ENCODE measurements around the gene MTM1. TPM values are rescaled to one million over a fixed set of nuclear protein-coding genes. Genes with fewer than 3 reads are reported as not detected.

MTM1 gene
- total RNA-seq, 2 experiments from 2014 or later = 36.5 to 50.6 TPM

DNA sequence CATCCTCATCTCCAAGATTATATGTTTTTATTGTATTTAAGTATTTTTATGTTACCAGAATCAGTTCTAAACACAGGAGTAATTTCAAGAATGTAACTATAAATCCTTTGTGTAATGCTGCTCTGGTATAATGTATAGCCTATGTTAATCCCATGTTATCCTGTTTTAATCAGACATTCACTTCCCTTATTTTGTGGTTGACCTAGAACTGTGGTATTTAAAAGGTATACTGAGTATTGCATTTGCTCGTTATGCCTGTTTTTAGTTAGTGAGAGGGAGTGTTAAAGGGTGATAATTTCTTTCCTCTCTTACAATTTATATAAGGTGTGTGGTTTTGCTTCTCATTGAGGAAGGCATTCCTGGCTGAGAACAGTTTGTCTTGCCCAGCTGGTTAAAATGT, 26.2 kb downstream of the MTM1 start:
- Mint-ChIP-seq H3K4me1 (peaks cover 4% of the 10 kb centered on the region), H3K9me3 (no peaks in the 10 kb centered on the region), H3K36me3 (ENCODE audit: low read depth) (peaks cover 8% of the 10 kb centered on the region), H3K27ac (no peak overlapping the region), H3K4me3 (no peak overlapping the region), H3K27me3 (no peaks in the 10 kb centered on the region)
- no peak for DNase-seq
- ChIA-PET CTCF (interaction anchor here (2.1 kb wide), 1 partner anchor 20 kb away, joined by 5 read pairs; no protein-coding TSS in a partner anchor), POLR2A (no interaction called here)

DNA sequence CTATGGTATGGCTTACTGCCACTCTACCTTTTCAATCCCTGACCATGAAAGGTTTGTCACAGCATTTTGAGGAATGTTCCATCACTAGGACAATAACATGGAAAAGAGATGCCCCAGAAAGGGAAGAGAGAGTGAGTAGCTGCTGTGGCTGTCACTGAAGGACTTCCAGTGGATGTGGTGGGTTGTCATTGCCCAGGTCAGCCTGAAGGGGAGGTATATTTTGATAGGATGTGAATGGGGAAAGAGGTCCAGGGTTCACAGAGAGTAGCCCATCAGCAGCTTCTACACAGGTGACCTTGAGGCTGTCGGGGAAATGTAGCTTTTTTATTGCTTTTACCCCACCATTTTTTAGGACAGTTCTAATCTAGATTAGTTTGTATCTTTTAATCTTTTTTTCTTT, 30.8 kb downstream of the MTM1 start:
- Mint-ChIP-seq H3K4me1 (peaks cover 7% of the 10 kb centered on the region), H3K9me3 (no peaks in the 10 kb centered on the region), H3K27ac (no peak overlapping the region), H3K27me3 (no peaks in the 10 kb centered on the region), H3K4me3 (no peak overlapping the region), H3K36me3 (ENCODE audit: low read depth) (peaks cover 40% of the 10 kb centered on the region)
- CTCF ChIA-PET = no interaction called here
- POLR2A ChIA-PET = no interaction called here
- DNase-seq = no peak

GRCh38 chrX:150602296-150602695, 33.9 kb downstream of the MTM1 start:
- Mint-ChIP-seq H3K4me1 (peaks cover 7% of the 10 kb centered on the region), H3K9me3 (no peaks in the 10 kb centered on the region), H3K36me3 (ENCODE audit: low read depth) (peaks cover 51% of the 10 kb centered on the region), H3K4me3 (no peak overlapping the region), H3K27ac (no peak overlapping the region), H3K27me3 (no peaks in the 10 kb centered on the region)
- ChIA-PET CTCF (no interaction called here), POLR2A (no interaction called here)
- no peak for DNase-seq

DNA sequence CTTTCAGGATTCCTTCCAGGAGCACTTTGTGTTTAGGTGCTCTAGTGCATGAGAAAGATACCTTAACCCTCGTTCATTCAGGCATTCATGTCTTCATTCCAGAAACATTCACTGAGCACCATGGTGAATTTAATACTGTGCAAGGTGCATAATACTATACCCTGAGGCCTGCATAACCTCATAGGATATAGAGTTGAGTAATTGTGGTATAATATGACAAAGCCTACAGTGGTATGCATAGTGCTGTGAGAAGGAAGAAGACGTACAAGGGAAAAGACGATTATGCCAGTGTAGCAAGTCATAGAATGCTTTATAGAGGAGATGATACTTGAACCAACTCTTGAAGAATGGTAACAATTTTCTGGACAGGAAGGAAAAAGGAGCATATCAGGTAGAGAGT, 34.3 kb downstream of the MTM1 start:
- CTCF ChIA-PET = no interaction called here
- POLR2A ChIA-PET = no interaction called here
- peaks cover 7% of the 10 kb centered on the region for H3K4me1 Mint-ChIP-seq
- H3K27me3 Mint-ChIP-seq = no peaks in the 10 kb centered on the region
- no peak overlapping the region for H3K4me3 Mint-ChIP-seq
- peaks cover 55% of the 10 kb centered on the region for H3K36me3 Mint-ChIP-seq (ENCODE audit: low read depth)
- no peaks in the 10 kb centered on the region for H3K9me3 Mint-ChIP-seq
- no peak overlapping the region for H3K27ac Mint-ChIP-seq
- no peak for DNase-seq

DNA sequence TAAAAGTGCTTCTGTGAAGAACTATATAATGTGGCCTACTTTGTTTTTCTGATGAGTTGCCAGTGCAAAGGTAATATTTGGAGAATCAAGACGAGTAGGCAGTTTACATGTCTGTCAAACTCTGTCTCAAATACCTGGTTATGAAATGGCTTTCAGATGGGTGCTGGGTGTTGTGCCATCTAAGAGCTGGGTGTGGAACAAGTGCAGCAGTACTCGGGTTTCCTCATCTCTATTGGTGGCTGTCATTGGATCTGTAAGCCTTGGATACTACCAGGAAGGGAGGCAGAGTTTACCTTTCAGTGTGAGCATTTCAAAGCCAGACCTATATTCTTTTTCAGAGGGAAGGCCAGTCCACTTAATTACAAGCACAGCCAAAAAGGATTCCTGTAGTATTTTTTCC, 37.2 kb downstream of the MTM1 start:
- no peaks in the 10 kb centered on the region for H3K27me3 Mint-ChIP-seq
- peaks cover 60% of the 10 kb centered on the region for H3K36me3 Mint-ChIP-seq (ENCODE audit: low read depth)
- no peak for DNase-seq
- H3K4me3 Mint-ChIP-seq = no peak overlapping the region
- H3K27ac Mint-ChIP-seq = no peak overlapping the region
- no peaks in the 10 kb centered on the region for H3K9me3 Mint-ChIP-seq
- POLR2A ChIA-PET = no interaction called here
- peaks cover 7% of the 10 kb centered on the region for H3K4me1 Mint-ChIP-seq
- CTCF ChIA-PET = no interaction called here

GRCh38 chrX:150607201-150607600, 38.8 kb downstream of the MTM1 start:
- H3K27ac Mint-ChIP-seq = peak overlapping the region; percentile 58
- H3K9me3 Mint-ChIP-seq = no peaks in the 10 kb centered on the region
- ChIA-PET CTCF (interaction anchor here (0.6 kb wide), 1 partner anchor 462 kb away, joined by 3 read pairs; no protein-coding TSS in a partner anchor), POLR2A (no interaction called here)
- DNase-seq = no peak
- peaks cover 48% of the 10 kb centered on the region for H3K36me3 Mint-ChIP-seq (ENCODE audit: low read depth)
- H3K4me3 Mint-ChIP-seq = no peak overlapping the region
- no peaks in the 10 kb centered on the region for H3K27me3 Mint-ChIP-seq
- peaks cover under 1% of the 10 kb centered on the region for H3K4me1 Mint-ChIP-seq

GRCh38 chrX:150610043-150610442, 41.6 kb downstream of the MTM1 start:
- Mint-ChIP-seq H3K36me3 (ENCODE audit: low read depth) (peaks cover 45% of the 10 kb centered on the region), H3K27me3 (no peaks in the 10 kb centered on the region), H3K9me3 (no peaks in the 10 kb centered on the region), H3K4me3 (no peak overlapping the region), H3K27ac (no peak overlapping the region), H3K4me1 (no peaks in the 10 kb centered on the region)
- ChIA-PET POLR2A (no interaction called here), CTCF (interaction anchor here (1.1 kb wide), 1 partner anchor 11 kb away, joined by 3 read pairs; no protein-coding TSS in a partner anchor)
- no peak for DNase-seq

GRCh38 chrX:150610446-150610845, 42.0 kb downstream of the MTM1 start:
- Mint-ChIP-seq H3K36me3 (ENCODE audit: low read depth) (peaks cover 49% of the 10 kb centered on the region), H3K4me1 (no peaks in the 10 kb centered on the region), H3K4me3 (no peak overlapping the region), H3K9me3 (no peaks in the 10 kb centered on the region), H3K27me3 (no peaks in the 10 kb centered on the region), H3K27ac (no peak overlapping the region)
- ChIA-PET POLR2A (no interaction called here), CTCF (interaction anchor here (0.7 kb wide), 1 partner anchor 18 kb away, joined by 3 read pairs; no protein-coding TSS in a partner anchor)
- no peak for DNase-seq

DNA sequence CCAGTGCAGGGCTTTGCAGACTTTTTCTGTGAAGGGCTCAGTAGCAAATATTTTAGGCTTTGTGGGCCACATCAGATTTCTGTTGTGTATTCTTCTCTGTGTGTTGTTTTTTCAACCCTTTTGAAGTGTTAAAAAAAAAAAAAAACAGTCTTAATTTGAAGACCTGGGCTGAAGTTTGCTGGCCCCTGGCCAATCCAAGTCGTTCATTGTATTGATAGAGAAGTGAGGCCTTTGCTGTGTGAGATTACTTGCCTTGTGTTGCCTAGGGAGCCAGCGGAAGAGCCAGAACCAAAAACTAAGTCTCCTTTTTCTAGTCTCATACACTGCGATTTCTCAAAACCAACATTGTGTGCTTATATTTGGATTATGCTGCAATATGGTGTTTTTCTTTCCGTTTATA, 46.9 kb downstream of the MTM1 start:
- ChIA-PET POLR2A (no interaction called here), CTCF (no interaction called here)
- Mint-ChIP-seq H3K36me3 (ENCODE audit: low read depth) (peaks cover 43% of the 10 kb centered on the region), H3K27ac (no peak overlapping the region), H3K4me1 (no peaks in the 10 kb centered on the region), H3K27me3 (no peaks in the 10 kb centered on the region), H3K4me3 (no peak overlapping the region), H3K9me3 (no peaks in the 10 kb centered on the region)
- no peak for DNase-seq

DNA sequence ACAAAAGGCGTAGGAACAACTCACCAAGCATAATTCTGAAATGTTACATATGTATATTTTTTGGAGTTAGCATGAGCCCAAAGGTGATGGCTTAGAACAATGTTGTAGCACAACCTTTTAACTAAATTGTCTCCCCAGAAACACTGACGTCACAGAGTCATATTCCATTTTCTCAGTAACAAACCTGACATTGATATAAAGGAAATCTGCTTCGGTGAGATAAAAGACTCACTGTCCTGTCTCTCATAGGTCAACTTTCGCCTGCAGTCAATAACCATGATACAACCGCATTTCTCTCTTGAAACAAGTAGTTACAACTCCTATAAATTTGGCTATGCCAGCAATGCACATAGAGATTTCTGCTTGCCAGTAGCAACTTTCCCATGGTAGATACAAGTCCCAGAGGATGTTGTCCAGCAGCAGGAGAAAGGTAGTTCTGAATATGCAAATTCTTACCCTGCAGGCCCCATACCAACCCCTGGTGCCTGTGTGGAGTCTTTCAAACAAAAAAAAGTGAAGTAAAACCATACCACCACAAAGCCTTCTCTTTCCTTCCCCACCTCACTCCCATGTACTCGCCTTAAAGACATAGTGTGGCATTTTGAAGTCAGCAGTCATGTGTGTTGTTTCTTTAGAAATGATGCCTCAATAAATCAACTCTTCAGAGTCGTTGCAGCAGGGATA, 47.9 kb downstream of the MTM1 start:
- H3K4me3 Mint-ChIP-seq = no peak overlapping the region
- peaks cover 50% of the 10 kb centered on the region for H3K36me3 Mint-ChIP-seq (ENCODE audit: low read depth)
- CTCF ChIA-PET = interaction anchor here (0.6 kb wide), 1 partner anchor 112 kb away, joined by 3 read pairs; no protein-coding TSS in a partner anchor
- H3K27me3 Mint-ChIP-seq = no peaks in the 10 kb centered on the region
- no peak overlapping the region for H3K27ac Mint-ChIP-seq
- DNase-seq = no peak
- POLR2A ChIA-PET = no interaction called here
- H3K4me1 Mint-ChIP-seq = no peaks in the 10 kb centered on the region
- H3K9me3 Mint-ChIP-seq = no peaks in the 10 kb centered on the region

DNA sequence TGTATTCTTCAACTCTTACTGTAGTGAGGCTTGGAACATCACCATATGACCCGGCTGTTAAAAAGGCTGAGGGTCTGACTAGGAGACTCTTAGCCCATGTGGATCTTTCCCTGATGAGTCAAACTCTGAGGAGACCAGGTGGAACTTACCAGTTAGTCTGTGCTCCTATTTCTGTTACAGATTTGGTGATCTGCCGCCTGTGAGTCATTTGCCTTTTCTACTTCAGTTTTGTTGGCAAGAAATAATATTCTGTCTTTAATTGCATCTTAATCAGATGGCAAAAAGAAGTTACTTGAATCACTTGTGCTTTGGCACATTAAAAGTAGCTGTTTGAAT, 48.4 kb downstream of the MTM1 start:
- Mint-ChIP-seq H3K36me3 (ENCODE audit: low read depth) (peaks cover 51% of the 10 kb centered on the region), H3K4me3 (no peak overlapping the region), H3K9me3 (no peaks in the 10 kb centered on the region)

GRCh38 chrX:150621652-150622051, 53.2 kb downstream of the MTM1 start:
- H3K27ac Mint-ChIP-seq = peak overlapping the region; percentile 26
- ChIA-PET POLR2A (no interaction called here), CTCF (interaction anchor here (1.5 kb wide), 1 partner anchor 12 kb away, joined by 3 read pairs; no protein-coding TSS in a partner anchor)
- no peaks in the 10 kb centered on the region for H3K9me3 Mint-ChIP-seq
- no peaks in the 10 kb centered on the region for H3K27me3 Mint-ChIP-seq
- peaks cover 14% of the 10 kb centered on the region for H3K4me1 Mint-ChIP-seq
- H3K36me3 Mint-ChIP-seq (ENCODE audit: low read depth) = peaks cover 54% of the 10 kb centered on the region
- DNase-seq = no peak
- no peak overlapping the region for H3K4me3 Mint-ChIP-seq

More for the DNA sequence above, 48.4 kb downstream of the MTM1 start:
- H3K27me3 Mint-ChIP-seq = no peaks in the 10 kb centered on the region
- no peak overlapping the region for H3K27ac Mint-ChIP-seq
- no peak for DNase-seq
- no peaks in the 10 kb centered on the region for H3K4me1 Mint-ChIP-seq
- CTCF ChIA-PET = interaction anchor here (0.6 kb wide), 1 partner anchor 112 kb away, joined by 3 read pairs; no protein-coding TSS in a partner anchor
- POLR2A ChIA-PET = no interaction called here

DNA sequence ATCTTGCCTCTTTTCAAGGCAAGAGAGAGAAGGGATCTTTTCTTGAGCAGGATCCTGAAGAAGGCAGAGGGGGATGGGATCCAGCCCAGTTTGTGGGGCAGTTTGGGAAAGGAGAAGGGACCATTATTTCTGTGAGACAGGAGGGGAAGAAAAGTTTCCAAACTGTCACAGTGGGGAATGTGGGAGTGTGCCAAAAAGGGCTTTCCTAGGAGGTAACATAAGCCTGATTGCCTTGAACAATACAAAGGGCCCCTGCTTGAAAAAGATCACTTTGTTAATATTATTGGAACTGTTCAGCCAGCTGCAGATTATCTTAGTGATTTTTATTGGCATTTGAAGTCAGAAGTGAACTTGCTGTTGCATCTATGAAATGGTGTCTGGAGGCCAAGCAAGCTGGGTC, 55.2 kb downstream of the MTM1 start:
- Mint-ChIP-seq H3K27me3 (no peaks in the 10 kb centered on the region), H3K4me1 (peaks cover 29% of the 10 kb centered on the region), H3K36me3 (ENCODE audit: low read depth) (peaks cover 64% of the 10 kb centered on the region), H3K4me3 (no peak overlapping the region), H3K9me3 (no peaks in the 10 kb centered on the region), H3K27ac (no peak overlapping the region)
- POLR2A ChIA-PET = no interaction called here
- DNase-seq = no peak
- CTCF ChIA-PET = no interaction called here

GRCh38 chrX:150625097-150625496, 56.7 kb downstream of the MTM1 start:
- H3K36me3 Mint-ChIP-seq (ENCODE audit: low read depth) = peaks cover 68% of the 10 kb centered on the region
- no peak overlapping the region for H3K27ac Mint-ChIP-seq
- H3K9me3 Mint-ChIP-seq = no peaks in the 10 kb centered on the region
- DNase-seq = no peak
- CTCF ChIA-PET = no interaction called here
- H3K4me1 Mint-ChIP-seq = peaks cover 32% of the 10 kb centered on the region
- no peak overlapping the region for H3K4me3 Mint-ChIP-seq
- POLR2A ChIA-PET = no interaction called here
- no peaks in the 10 kb centered on the region for H3K27me3 Mint-ChIP-seq
